Caco-2 (cell line): ENCODE data around the gene CSF1. TPM values are rescaled to one million over a fixed set of nuclear protein-coding genes. Genes with fewer than 3 reads are reported as not detected.

Experiments used
- BruUV-seq: library from RNA; stranded (reverse); fragments of 400-500 nt; replicated peaks from 2 replicates; lab custom pipeline; 2021; lab: Mats Ljungman, UMichigan
- CTCF ChIA-PET: fragments of 300-600 bp; sonication (Branson Sonifier 250); formaldehyde crosslinking; loops from one replicate; lab custom pipeline; 2022; ENCODE audit warnings: antibody characterized with exemption; lab: Charles Lee
- POLR2A ChIA-PET: fragments of 300-600 bp; sonication (Branson Sonifier 250); formaldehyde crosslinking; loops from one replicate; lab custom pipeline; 2022; ENCODE audit warnings: antibody characterized with exemption; lab: Charles Lee
- DNase-seq, 2 experiments: peaks; one replicate each; pipeline versions ENCODE4 v3.0.0 to v3.0.0-alpha.2; 2020 to 2022
- H3K27me3 ChIP-seq: replicated peaks from 2 replicates; pipeline ENCODE4 v1.6.0; 2011; ENCODE audit warnings: low read length; ENCODE audit not compliant: control insufficient read depth, insufficient read depth
- H3K36me3 ChIP-seq: 2 replicates; pipeline ENCODE4 v1.5.1; 2011; ENCODE audit warnings: low read length; ENCODE audit not compliant: control insufficient read depth, insufficient read depth
- H3K4me1 ChIP-seq: fragments of 250-450 bp; sonication (Bioruptor Pico); 2 replicates; pipeline ENCODE4 v1.5.1; 2020; ENCODE audit warnings: mild to moderate bottlenecking
- H3K4me3 ChIP-seq: 2 replicates; pipeline ENCODE4 v1.5.1; 2011; ENCODE audit warnings: low read depth, mild to moderate bottlenecking, control low read depth, low read length
- H3K9me3 ChIP-seq: fragments of 250-450 bp; sonication (Bioruptor Pico); 2 replicates; pipeline ENCODE4 v1.5.1; 2020; ENCODE audit warnings: mild to moderate bottlenecking, moderate library complexity
- H3K27ac Mint-ChIP-seq: one replicate; pipeline ENCODE4 v1.8.0; 2022; ENCODE audit warnings: mixed read lengths; ENCODE audit not compliant: unreplicated experiment
- H3K27me3 Mint-ChIP-seq: one replicate; pipeline ENCODE4 v1.8.0; 2022; ENCODE audit warnings: mixed read lengths; ENCODE audit not compliant: insufficient read depth, unreplicated experiment
- H3K36me3 Mint-ChIP-seq: one replicate; pipeline ENCODE4 v1.8.0; 2022; ENCODE audit warnings: mild to moderate bottlenecking, mixed read lengths; ENCODE audit not compliant: insufficient read depth, unreplicated experiment
- H3K4me1 Mint-ChIP-seq: one replicate; pipeline ENCODE4 v1.8.0; 2022; ENCODE audit warnings: low read depth, mixed read lengths; ENCODE audit not compliant: unreplicated experiment
- H3K4me3 Mint-ChIP-seq: one replicate; pipeline ENCODE4 v1.8.0; 2022; ENCODE audit warnings: mild to moderate bottlenecking, moderate library complexity, mixed read lengths; ENCODE audit not compliant: unreplicated experiment
- H3K9me3 Mint-ChIP-seq: one replicate; pipeline ENCODE4 v1.8.0; 2022; ENCODE audit warnings: mixed read lengths; ENCODE audit not compliant: unreplicated experiment
- CTCF ChIP-seq, 2 experiments: fragments of 200-600 bp in 1 of 2; IDR thresholded peaks; 1 replicate in 1 of 2; 2 replicates in 1 of 2; pipeline versions ENCODE4 v1.5.1 to v1.8.0; 2011 to 2022; ENCODE audit warnings: antibody characterized with exemption in 1 of 2, control low read depth in 1 of 2, inconsistent platforms in 1 of 2, low read depth in 1 of 2, low read length in 1 of 2, mild to moderate bottlenecking in 1 of 2, moderate library complexity in 1 of 2; ENCODE audit not compliant: insufficient read depth in 1 of 2, severe bottlenecking in 1 of 2, unreplicated experiment in 1 of 2
- intact Hi-C: fragments of 100-400 bp; cut with micrococcal nuclease; formaldehyde crosslinking; loops from one replicate; pipeline ENCODE4 v1.10.0; 2022; ENCODE audit not compliant: unreplicated experiment
- total RNA-seq: library from RNA; stranded (reverse); gene quantifications from 2 replicates; pipeline ENCODE4 v1.2.3, GENCODE V29; 2022

CSF1 gene
- total RNA-seq, 1 experiment from 2014 or later, result 3.9 TPM

- intact Hi-C loops, result no loop called here
- H3K27ac Mint-ChIP-seq, result no peak overlapping the region
- CTCF ChIA-PET, result interaction anchor here (0.6 kb wide), 1 partner anchor 143 kb away, joined by 3 read pairs; no protein-coding TSS in a partner anchor
These were observed 31.8 kb downstream of the CSF1 start for GRCh38 chr1:109942434-109942833.

GRCh38 chr1:109944541-109944940 is 33.9 kb downstream of the CSF1 start:
- BruUV-seq, result no TSS peak
- H3K36me3 Mint-ChIP-seq, result no peaks in the 10 kb centered on the region
- H3K27me3 Mint-ChIP-seq, result no peaks in the 10 kb centered on the region
- intact Hi-C loops, result no loop called here
- no peak for TF ChIP-seq CTCF (IDR thresholded peaks at IDR 0.05; ENCODE audit: insufficient read depth in 1 of 2, low read depth in 1 of 2, low read length in 1 of 2, severe bottlenecking in 1 of 2, unreplicated experiment in 1 of 2)
- Histone ChIP-seq H3K4me1 (peaks cover 27% of the 10 kb centered on the region), H3K4me3 (no peak overlapping the region), H3K9me3 (no peaks in the 10 kb centered on the region), H3K27me3 (no peaks in the 10 kb centered on the region), H3K36me3 (no peaks in the 10 kb centered on the region)
- ChIA-PET POLR2A (no interaction called here), CTCF (no interaction called here)
- peaks cover 13% of the 10 kb centered on the region for H3K4me1 Mint-ChIP-seq
- DNase-seq, result no peak
- peaks cover 19% of the 10 kb centered on the region for H3K9me3 Mint-ChIP-seq
- no peak overlapping the region for H3K4me3 Mint-ChIP-seq
- peak overlapping the region; percentile 32 for H3K27ac Mint-ChIP-seq

More at GRCh38 chr1:109942434-109942833, 31.8 kb downstream of the CSF1 start:
- Histone ChIP-seq H3K27me3 (no peaks in the 10 kb centered on the region), H3K36me3 (no peaks in the 10 kb centered on the region), H3K9me3 (no peaks in the 10 kb centered on the region; the same call in 1 of the 2 replicates), H3K4me1 (peaks cover 6% of the 10 kb centered on the region), H3K4me3 (no peak overlapping the region)
- DNase-seq, result no peak
- H3K36me3 Mint-ChIP-seq, result no peaks in the 10 kb centered on the region
- POLR2A ChIA-PET, result no interaction called here
- BruUV-seq, result no TSS peak
- H3K9me3 Mint-ChIP-seq, result peaks cover 19% of the 10 kb centered on the region
- no peaks in the 10 kb centered on the region for H3K27me3 Mint-ChIP-seq
- peaks cover 6% of the 10 kb centered on the region for H3K4me1 Mint-ChIP-seq
- H3K4me3 Mint-ChIP-seq, result no peak overlapping the region
- TF ChIP-seq CTCF (IDR thresholded peaks at IDR 0.05; ENCODE audit: insufficient read depth in 1 of 2, low read depth in 1 of 2, low read length in 1 of 2, severe bottlenecking in 1 of 2, unreplicated experiment in 1 of 2), result no peak

- no peak for TF ChIP-seq CTCF (IDR thresholded peaks at IDR 0.05; ENCODE audit: insufficient read depth in 1 of 2, low read depth in 1 of 2, low read length in 1 of 2, severe bottlenecking in 1 of 2, unreplicated experiment in 1 of 2)
- no peak overlapping the region for H3K27ac Mint-ChIP-seq
- Histone ChIP-seq H3K4me3 (no peak overlapping the region), H3K9me3 (no peaks in the 10 kb centered on the region), H3K4me1 (peaks cover 37% of the 10 kb centered on the region), H3K36me3 (no peaks in the 10 kb centered on the region), H3K27me3 (no peaks in the 10 kb centered on the region)
- POLR2A ChIA-PET, result no interaction called here
- H3K4me3 Mint-ChIP-seq, result no peak overlapping the region
- intact Hi-C loops, result loop anchor here (5.0 kb wide), 1 partner anchor 36 kb away; the partner anchor contains the start of gene AHCYL1
- CTCF ChIA-PET, result no interaction called here
- H3K9me3 Mint-ChIP-seq, result peaks cover 19% of the 10 kb centered on the region
- H3K36me3 Mint-ChIP-seq, result no peaks in the 10 kb centered on the region
- no peaks in the 10 kb centered on the region for H3K27me3 Mint-ChIP-seq
- no TSS peak for BruUV-seq
- H3K4me1 Mint-ChIP-seq, result peaks cover 22% of the 10 kb centered on the region
- DNase-seq, result no peak
These were observed 35.9 kb downstream of the CSF1 start for GRCh38 chr1:109946511-109946910.
